SU-DHL-6 (cell line): ENCODE results near the gene SLC4A1.

Experiments
- H2AFZ ChIP-seq: fragments of 200-600 bp; sonication (generic); 2 replicates; pipeline ENCODE4 v1.6.1; 2014; ENCODE audit warnings: low read depth, mild to moderate bottlenecking, moderate library complexity, mixed read lengths, antibody characterized with exemption, low read length; ENCODE audit not compliant: severe bottlenecking
- H3F3A ChIP-seq: fragments of 200-600 bp; shearing (Covaris generic); 2 replicates; pipeline ENCODE4 v1.6.0; 2016; ENCODE audit warnings: antibody characterized with exemption, mild to moderate bottlenecking; ENCODE audit not compliant: insufficient read depth
- H3K27ac ChIP-seq: fragments of 200-600 bp; sonication (generic); 2 replicates; pipeline ENCODE4 v1.5.1; 2016; ENCODE audit warnings: low read depth, mild to moderate bottlenecking, low read length, moderate library complexity, mixed read lengths
- H3K27me3 ChIP-seq: fragments of 200-600 bp; sonication (generic), shearing (Covaris generic); 2 replicates; pipeline ENCODE4 v1.6.0; 2014; ENCODE audit warnings: mild to moderate bottlenecking, low read length
- H3K36me3 ChIP-seq: fragments of 200-600 bp; sonication (generic); 2 replicates; pipeline ENCODE4 v1.6.1; 2014; ENCODE audit warnings: mild to moderate bottlenecking, low read length, mixed read lengths
- H3K4me2 ChIP-seq: fragments of 300-600, 200-600 bp; shearing (Covaris generic), sonication (generic); 2 replicates; pipeline ENCODE4 v1.6.0; 2014; ENCODE audit warnings: low read length, low read depth, mild to moderate bottlenecking; ENCODE audit not compliant: poor library complexity, severe bottlenecking
- H3K4me3 ChIP-seq: fragments of 200-600 bp; sonication (generic); 2 replicates; pipeline ENCODE4 v1.5.1; 2014; ENCODE audit warnings: antibody characterized with exemption, low read length, mild to moderate bottlenecking, mixed read lengths; ENCODE audit not compliant: insufficient read depth, poor library complexity, severe bottlenecking
- H3K79me2 ChIP-seq: fragments of 200-600 bp; sonication (generic); 2 replicates; pipeline ENCODE4 v1.6.1; 2014; ENCODE audit warnings: mild to moderate bottlenecking, low read length, moderate library complexity; ENCODE audit not compliant: insufficient read depth
- H3K9ac ChIP-seq: fragments of 200-600 bp; sonication (generic); 2 replicates; pipeline ENCODE4 v1.7.0; 2014; ENCODE audit warnings: mild to moderate bottlenecking, low read length
- H3K9me2 ChIP-seq: fragments of 200-600 bp; sonication (generic); replicated peaks from 2 replicates; pipeline ENCODE4 v1.6.1; 2014; ENCODE audit warnings: low read length; ENCODE audit not compliant: insufficient read depth
- H3K9me3 ChIP-seq: fragments of 200-600 bp; sonication (generic); 2 replicates; pipeline ENCODE4 v1.6.1; 2014; ENCODE audit warnings: low read length, mixed read lengths; ENCODE audit not compliant: insufficient read depth
- H4K20me1 ChIP-seq: fragments of 200-600 bp; sonication (generic); 2 replicates; pipeline ENCODE4 v1.6.1; 2014; ENCODE audit warnings: low read depth, mild to moderate bottlenecking, antibody characterized with exemption, low read length, moderate library complexity, mixed read lengths
- EZH2phosphoT487 ChIP-seq: fragments of 200-600 bp; sonication (generic), shearing (Covaris generic); conservative IDR thresholded peaks from 2 replicates; pipeline ENCODE4 v1.6.1; 2018; ENCODE audit warnings: mild to moderate bottlenecking, antibody characterized with exemption, low read length, moderate library complexity, mixed read lengths
- TF ChIP-seq, protein P1 (sequence below): fragments of 200-600 bp; sonication (generic); IDR thresholded peaks from one replicate; pipeline ENCODE4 v1.5.1; 2017; ENCODE audit warnings: antibody characterized with exemption, mild to moderate bottlenecking, low read length, moderate library complexity; ENCODE audit not compliant: insufficient read depth, poor library complexity, severe bottlenecking

The SLC4A1 gene

DNA sequence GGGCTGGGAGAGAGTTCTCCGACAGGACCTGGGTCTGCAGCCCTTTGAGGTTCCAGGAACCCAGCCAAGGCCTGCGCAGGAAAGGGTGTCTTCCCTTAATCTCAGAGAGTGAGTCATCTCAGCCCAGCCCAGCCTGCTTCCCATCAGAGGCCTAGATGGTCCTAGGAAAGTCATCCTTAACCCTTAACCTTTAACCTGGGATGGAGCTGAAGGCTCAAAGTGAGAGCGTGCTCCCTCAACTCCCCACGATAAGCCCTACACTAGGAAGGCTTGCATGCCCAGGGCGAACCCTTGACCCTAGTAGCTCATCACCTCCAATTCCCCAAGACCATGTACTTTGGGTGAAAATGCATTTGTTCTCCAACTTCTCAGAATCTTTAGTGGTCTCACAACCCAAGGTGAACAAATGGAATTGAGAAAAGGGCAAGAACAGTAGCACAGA is 63.5 kb downstream of the SLC4A1 start:
- peaks cover 34% of the 10 kb centered on the region for H3F3A ChIP-seq
- no peak overlapping the region for H3K4me3 ChIP-seq
- H3K36me3 ChIP-seq, result peaks cover 8% of the 10 kb centered on the region; the same call in 1 of the 2 replicates
- peaks cover under 1% of the 10 kb centered on the region; the same call in 1 of the 2 replicates for H3K79me2 ChIP-seq
- peak overlapping the region; percentile 19; the same call in 1 of the 2 replicates for H3K27ac ChIP-seq
- H3K9me3 ChIP-seq, result no peaks in the 10 kb centered on the region
- no peak overlapping the region for H2AFZ ChIP-seq
- no peaks in the 10 kb centered on the region for H3K27me3 ChIP-seq
- H3K4me2 ChIP-seq, result no peak overlapping the region
- no peaks in the 10 kb centered on the region for H4K20me1 ChIP-seq
- H3K9ac ChIP-seq, result no peak overlapping the region
- no peak for TF ChIP-seq EZH2phosphoT487
- TF ChIP-seq, protein P1, sequence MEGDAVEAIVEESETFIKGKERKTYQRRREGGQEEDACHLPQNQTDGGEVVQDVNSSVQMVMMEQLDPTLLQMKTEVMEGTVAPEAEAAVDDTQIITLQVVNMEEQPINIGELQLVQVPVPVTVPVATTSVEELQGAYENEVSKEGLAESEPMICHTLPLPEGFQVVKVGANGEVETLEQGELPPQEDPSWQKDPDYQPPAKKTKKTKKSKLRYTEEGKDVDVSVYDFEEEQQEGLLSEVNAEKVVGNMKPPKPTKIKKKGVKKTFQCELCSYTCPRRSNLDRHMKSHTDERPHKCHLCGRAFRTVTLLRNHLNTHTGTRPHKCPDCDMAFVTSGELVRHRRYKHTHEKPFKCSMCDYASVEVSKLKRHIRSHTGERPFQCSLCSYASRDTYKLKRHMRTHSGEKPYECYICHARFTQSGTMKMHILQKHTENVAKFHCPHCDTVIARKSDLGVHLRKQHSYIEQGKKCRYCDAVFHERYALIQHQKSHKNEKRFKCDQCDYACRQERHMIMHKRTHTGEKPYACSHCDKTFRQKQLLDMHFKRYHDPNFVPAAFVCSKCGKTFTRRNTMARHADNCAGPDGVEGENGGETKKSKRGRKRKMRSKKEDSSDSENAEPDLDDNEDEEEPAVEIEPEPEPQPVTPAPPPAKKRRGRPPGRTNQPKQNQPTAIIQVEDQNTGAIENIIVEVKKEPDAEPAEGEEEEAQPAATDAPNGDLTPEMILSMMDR, result no peak
- no peaks in the 10 kb centered on the region for H3K9me2 ChIP-seq

DNA sequence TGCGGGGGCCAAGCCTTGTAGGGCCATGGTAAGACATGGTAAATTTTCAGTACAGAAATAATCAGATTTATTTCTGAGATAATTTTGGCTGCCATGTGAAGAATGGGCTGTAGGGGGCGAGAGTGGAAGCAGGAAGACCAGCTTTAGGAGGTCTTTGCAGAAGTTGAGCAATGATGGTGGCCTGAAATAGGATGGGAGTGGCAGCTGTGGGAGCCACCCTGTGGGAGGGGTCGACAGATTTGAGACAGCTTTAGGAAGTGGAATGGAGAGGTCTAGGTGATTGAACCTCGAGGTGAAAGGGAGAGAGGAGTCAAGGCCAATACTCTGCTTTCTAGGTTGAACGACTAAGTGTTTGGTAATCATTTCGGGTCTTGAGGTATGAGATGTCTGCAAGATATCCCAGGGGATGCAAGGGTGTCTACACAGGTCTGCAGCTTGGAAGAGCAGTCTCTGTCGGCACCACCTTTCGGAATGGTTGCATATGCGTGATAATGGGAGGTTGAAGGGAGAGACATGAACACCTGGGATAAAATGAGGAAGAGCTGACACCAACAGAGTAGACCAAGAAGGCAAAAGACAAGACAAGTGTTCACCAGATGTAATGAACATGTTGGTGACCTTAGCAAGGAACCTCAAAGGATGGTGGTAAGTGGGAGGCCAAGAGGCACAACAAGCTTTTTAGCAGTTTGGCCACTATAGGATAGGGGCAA is 64.0 kb downstream of the SLC4A1 start:
- H3K79me2 ChIP-seq, result peaks cover 2% of the 10 kb centered on the region; the same call in 1 of the 2 replicates
- H3F3A ChIP-seq, result peaks cover 34% of the 10 kb centered on the region
- H3K4me3 ChIP-seq, result no peak overlapping the region
- H3K4me2 ChIP-seq, result no peak overlapping the region
- H2AFZ ChIP-seq, result no peak overlapping the region
- no peaks in the 10 kb centered on the region for H3K9me2 ChIP-seq
- H3K27ac ChIP-seq, result no peak overlapping the region; the same call in 1 of the 2 replicates
- H3K9ac ChIP-seq, result no peak overlapping the region
- H3K27me3 ChIP-seq, result no peaks in the 10 kb centered on the region
- TF ChIP-seq EZH2phosphoT487, result no peak
- TF ChIP-seq, protein P1, result peak; percentile 65
- no peaks in the 10 kb centered on the region for H4K20me1 ChIP-seq
- H3K36me3 ChIP-seq, result 0 out of 2 replicates have a peak, but pooled peaks cover 5% of the 10 kb centered on the region
- H3K9me3 ChIP-seq, result no peaks in the 10 kb centered on the region

DNA sequence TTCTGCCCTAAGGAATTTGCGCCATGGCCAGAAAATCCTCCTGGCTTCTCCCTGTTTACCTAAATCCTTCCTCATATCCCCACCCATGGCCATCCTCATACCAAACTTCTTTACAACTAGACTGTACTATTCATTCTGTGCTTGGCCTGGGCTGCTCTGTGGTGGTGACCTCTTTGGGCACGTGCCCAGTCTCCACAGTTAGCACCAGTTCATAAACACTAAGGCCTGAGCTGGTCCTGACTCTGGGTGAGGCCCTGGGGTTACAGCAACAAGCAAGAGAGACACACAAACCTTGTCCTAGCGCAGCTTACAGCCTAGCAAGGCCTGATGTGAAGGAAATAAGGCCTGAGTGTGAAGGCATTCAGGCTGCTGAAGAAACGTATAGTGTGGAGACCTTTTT is 65.2 kb downstream of the SLC4A1 start:
- Histone ChIP-seq H3K9ac (no peak overlapping the region), H3K9me2 (no peaks in the 10 kb centered on the region), H3K27me3 (no peaks in the 10 kb centered on the region), H3K4me2 (no peak overlapping the region), H3K36me3 (no peaks in the 10 kb centered on the region), H2AFZ (no peak overlapping the region), H3F3A (peaks cover 34% of the 10 kb centered on the region), H4K20me1 (no peaks in the 10 kb centered on the region), H3K9me3 (no peaks in the 10 kb centered on the region), H3K79me2 (peaks cover 14% of the 10 kb centered on the region), H3K4me3 (no peak overlapping the region), H3K27ac (no peak overlapping the region)
- no peak for TF ChIP-seq EZH2phosphoT487
- TF ChIP-seq, protein P1, result no peak
